A549 (cell line): ENCODE data around the gene PBRM1.

Experiments used
- HDAC2 ChIP-seq: fragments of 200-600 bp; sonication (generic); IDR thresholded peaks from 2 replicates; pipeline ENCODE4 v1.6.1; 2016
- POLR2A ChIP-seq: IDR thresholded peaks from 2 replicates; pipeline ENCODE4 v1.6.1; 2012; ENCODE audit warnings: mild to moderate bottlenecking, low read length
- TF ChIP-seq, protein P1 (sequence below): fragments of >200 bp; sonication (Bioruptor Twin); formaldehyde crosslinking; IDR thresholded peaks from 3 replicates; pipeline ENCODE4 v1.5.1; 2016
- TF ChIP-seq, protein P2 (sequence below): IDR thresholded peaks from 2 replicates; pipeline ENCODE4 v1.6.1; 2012
- TF ChIP-seq, protein P3 (sequence below): IDR thresholded peaks from 2 replicates; pipeline ENCODE4 v1.6.1; 2012
- TF ChIP-seq, protein P4 (sequence below): fragments of 450-650 bp; IDR thresholded peaks from 2 replicates; pipeline ENCODE4 v1.6.1; 2014; ENCODE audit warnings: antibody characterized with exemption

DNA sequence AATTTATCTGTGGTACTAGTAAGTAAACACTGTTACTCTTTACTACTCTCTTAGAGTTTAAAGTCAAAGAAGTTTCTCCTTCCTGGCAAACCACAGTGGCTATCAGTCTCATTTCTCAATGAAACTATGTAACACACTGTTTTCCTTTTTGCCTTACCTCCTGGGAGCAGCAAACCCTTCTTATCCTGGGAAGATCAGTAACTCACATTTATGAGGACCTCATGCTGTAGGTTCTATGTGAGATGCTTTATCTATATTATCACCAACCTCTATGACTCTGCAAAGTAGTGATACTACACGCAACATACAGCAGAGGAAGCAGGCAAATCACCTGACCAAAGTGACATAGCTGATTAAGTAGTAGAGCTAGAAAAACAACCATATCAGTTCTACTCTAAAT is 35.3 kb downstream of the PBRM1 start:
- TF ChIP-seq, protein P1, sequence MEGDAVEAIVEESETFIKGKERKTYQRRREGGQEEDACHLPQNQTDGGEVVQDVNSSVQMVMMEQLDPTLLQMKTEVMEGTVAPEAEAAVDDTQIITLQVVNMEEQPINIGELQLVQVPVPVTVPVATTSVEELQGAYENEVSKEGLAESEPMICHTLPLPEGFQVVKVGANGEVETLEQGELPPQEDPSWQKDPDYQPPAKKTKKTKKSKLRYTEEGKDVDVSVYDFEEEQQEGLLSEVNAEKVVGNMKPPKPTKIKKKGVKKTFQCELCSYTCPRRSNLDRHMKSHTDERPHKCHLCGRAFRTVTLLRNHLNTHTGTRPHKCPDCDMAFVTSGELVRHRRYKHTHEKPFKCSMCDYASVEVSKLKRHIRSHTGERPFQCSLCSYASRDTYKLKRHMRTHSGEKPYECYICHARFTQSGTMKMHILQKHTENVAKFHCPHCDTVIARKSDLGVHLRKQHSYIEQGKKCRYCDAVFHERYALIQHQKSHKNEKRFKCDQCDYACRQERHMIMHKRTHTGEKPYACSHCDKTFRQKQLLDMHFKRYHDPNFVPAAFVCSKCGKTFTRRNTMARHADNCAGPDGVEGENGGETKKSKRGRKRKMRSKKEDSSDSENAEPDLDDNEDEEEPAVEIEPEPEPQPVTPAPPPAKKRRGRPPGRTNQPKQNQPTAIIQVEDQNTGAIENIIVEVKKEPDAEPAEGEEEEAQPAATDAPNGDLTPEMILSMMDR = no peak
- TF ChIP-seq, protein P2, sequence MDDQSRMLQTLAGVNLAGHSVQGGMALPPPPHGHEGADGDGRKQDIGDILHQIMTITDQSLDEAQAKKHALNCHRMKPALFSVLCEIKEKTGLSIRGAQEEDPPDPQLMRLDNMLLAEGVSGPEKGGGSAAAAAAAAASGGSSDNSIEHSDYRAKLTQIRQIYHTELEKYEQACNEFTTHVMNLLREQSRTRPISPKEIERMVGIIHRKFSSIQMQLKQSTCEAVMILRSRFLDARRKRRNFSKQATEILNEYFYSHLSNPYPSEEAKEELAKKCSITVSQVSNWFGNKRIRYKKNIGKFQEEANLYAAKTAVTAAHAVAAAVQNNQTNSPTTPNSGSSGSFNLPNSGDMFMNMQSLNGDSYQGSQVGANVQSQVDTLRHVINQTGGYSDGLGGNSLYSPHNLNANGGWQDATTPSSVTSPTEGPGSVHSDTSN = no peak
- TF ChIP-seq HDAC2 (no peak), POLR2A (no peak)
- TF ChIP-seq, protein P3, sequence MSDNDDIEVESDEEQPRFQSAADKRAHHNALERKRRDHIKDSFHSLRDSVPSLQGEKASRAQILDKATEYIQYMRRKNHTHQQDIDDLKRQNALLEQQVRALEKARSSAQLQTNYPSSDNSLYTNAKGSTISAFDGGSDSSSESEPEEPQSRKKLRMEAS = no peak
- TF ChIP-seq, protein P4, sequence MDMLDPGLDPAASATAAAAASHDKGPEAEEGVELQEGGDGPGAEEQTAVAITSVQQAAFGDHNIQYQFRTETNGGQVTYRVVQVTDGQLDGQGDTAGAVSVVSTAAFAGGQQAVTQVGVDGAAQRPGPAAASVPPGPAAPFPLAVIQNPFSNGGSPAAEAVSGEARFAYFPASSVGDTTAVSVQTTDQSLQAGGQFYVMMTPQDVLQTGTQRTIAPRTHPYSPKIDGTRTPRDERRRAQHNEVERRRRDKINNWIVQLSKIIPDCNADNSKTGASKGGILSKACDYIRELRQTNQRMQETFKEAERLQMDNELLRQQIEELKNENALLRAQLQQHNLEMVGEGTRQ = no peak
